Prostate gland (tissue), 2 donors: ENCODE results near the gene SCUBE1. TPM values are rescaled to one million over a fixed set of nuclear protein-coding genes. Genes with fewer than 3 reads are reported as not detected.

Experiments used
- DNase-seq: peaks from one replicate; pipeline ENCODE4 v3.0.0-alpha.2; 2019; ENCODE audit warnings: low spot score
- H3K27ac ChIP-seq, 2 donors: fragments of 200-600 bp; sonication (generic); 2 replicates each; pipeline ENCODE4 v1.5.1; 2017 to 2019
- H3K27me3 ChIP-seq: fragments of 200-600 bp; sonication (generic); replicated peaks from 2 replicates; pipeline ENCODE4 v1.5.1; 2019; ENCODE audit not compliant: insufficient read depth
- H3K36me3 ChIP-seq, 2 donors: fragments of 200-600 bp; sonication (generic); 1 replicate in 1 of 2; 2 replicates in 1 of 2; pipeline versions ENCODE4 v1.5.1 to v1.8.1; 2017 to 2019
- H3K4me1 ChIP-seq: fragments of 200-600 bp; sonication (generic); replicated peaks from 2 replicates; pipeline ENCODE4 v1.5.1; 2019
- H3K4me3 ChIP-seq, 2 donors: fragments of 200-600 bp; sonication (generic); 2 replicates each; pipeline ENCODE4 v1.5.1; 2017 to 2019
- H3K9me3 ChIP-seq: fragments of 200-600 bp; sonication (generic); 2 replicates; pipeline ENCODE4 v1.5.1; 2017
- POLR2A ChIP-seq: fragments of 450-650 bp; IDR thresholded peaks from one replicate; pipeline ENCODE4 v1.6.1; 2016; ENCODE audit warnings: antibody characterized with exemption, mild to moderate bottlenecking
- POLR2AphosphoS5 ChIP-seq: sonication (generic); formaldehyde crosslinking; IDR thresholded peaks from one replicate; pipeline ENCODE4 v1.6.1; 2017; ENCODE audit warnings: antibody characterized with exemption
- WGBS: methylation state at CpG from one replicate; pipeline ENCODE4 v1.1.5; 2018; 5-methylcytosine and 5-hydroxymethylcytosine counted together
- intact Hi-C: fragments of 100-400 bp; cut with DNase I; formaldehyde crosslinking; loops from one replicate; pipeline ENCODE4 v1.14.2; 2022
- total RNA-seq, 2 donors: library from RNA; depleted of rRNA; stranded (reverse); fragments of >200 nt; gene quantifications; one replicate each; pipeline ENCODE4 v1.1.0, GENCODE V29; 2016
- TF ChIP-seq, protein P1 (sequence below), 4 experiments: fragments of 200-600 bp in 2 of 4; fragments of 450-650 bp in 2 of 4; sonication (generic) in 2 of 4; IDR thresholded peaks; 1 replicate in 3 of 4; 2 replicates in 1 of 4; pipeline ENCODE4 v1.5.1; 2016 to 2019; ENCODE audit warnings: antibody characterized with exemption in 4 of 4, mild to moderate bottlenecking in 2 of 4, moderate library complexity in 2 of 4

Gene SCUBE1
- total RNA-seq, 2 donors from 2014 or later: 0.68 to 23.5 TPM

DNA sequence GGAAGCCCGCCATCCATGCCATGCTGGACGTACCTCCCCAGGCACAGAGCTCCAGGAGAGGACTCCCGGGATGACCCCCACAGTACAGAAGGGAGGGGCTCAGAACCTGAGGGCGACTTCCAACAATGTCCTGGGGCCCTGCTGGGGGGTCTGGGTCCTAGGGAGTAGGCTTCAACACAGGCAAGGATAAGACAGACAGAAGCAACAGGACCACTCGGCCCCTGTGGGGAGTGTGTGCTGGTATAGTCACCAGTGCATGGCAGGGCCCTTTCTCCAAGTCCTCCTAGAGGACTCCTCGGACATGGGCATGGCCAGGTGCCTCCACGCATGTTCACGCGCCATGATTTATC is 173.1 kb downstream of the SCUBE1 start:
- intact Hi-C loops: no loop called here
- DNase-seq: no peak
- H3K27me3 ChIP-seq: no peaks in the 10 kb centered on the region
- no peak for TF ChIP-seq POLR2AphosphoS5
- TF ChIP-seq, protein P1, sequence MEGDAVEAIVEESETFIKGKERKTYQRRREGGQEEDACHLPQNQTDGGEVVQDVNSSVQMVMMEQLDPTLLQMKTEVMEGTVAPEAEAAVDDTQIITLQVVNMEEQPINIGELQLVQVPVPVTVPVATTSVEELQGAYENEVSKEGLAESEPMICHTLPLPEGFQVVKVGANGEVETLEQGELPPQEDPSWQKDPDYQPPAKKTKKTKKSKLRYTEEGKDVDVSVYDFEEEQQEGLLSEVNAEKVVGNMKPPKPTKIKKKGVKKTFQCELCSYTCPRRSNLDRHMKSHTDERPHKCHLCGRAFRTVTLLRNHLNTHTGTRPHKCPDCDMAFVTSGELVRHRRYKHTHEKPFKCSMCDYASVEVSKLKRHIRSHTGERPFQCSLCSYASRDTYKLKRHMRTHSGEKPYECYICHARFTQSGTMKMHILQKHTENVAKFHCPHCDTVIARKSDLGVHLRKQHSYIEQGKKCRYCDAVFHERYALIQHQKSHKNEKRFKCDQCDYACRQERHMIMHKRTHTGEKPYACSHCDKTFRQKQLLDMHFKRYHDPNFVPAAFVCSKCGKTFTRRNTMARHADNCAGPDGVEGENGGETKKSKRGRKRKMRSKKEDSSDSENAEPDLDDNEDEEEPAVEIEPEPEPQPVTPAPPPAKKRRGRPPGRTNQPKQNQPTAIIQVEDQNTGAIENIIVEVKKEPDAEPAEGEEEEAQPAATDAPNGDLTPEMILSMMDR (IDR thresholded peaks at IDR 0.05): no peak
- TF ChIP-seq POLR2A: no peak
- H3K4me3 ChIP-seq: no peak overlapping the region
- no peak overlapping the region for H3K27ac ChIP-seq
- 87% methylated on average over 9 of the region's 9 CpGs for WGBS
- no peaks in the 10 kb centered on the region for H3K4me1 ChIP-seq
- H3K9me3 ChIP-seq: no peaks in the 10 kb centered on the region
- H3K36me3 ChIP-seq: peaks cover 7 to 9% of the 10 kb centered on the region in 2 donors

DNA sequence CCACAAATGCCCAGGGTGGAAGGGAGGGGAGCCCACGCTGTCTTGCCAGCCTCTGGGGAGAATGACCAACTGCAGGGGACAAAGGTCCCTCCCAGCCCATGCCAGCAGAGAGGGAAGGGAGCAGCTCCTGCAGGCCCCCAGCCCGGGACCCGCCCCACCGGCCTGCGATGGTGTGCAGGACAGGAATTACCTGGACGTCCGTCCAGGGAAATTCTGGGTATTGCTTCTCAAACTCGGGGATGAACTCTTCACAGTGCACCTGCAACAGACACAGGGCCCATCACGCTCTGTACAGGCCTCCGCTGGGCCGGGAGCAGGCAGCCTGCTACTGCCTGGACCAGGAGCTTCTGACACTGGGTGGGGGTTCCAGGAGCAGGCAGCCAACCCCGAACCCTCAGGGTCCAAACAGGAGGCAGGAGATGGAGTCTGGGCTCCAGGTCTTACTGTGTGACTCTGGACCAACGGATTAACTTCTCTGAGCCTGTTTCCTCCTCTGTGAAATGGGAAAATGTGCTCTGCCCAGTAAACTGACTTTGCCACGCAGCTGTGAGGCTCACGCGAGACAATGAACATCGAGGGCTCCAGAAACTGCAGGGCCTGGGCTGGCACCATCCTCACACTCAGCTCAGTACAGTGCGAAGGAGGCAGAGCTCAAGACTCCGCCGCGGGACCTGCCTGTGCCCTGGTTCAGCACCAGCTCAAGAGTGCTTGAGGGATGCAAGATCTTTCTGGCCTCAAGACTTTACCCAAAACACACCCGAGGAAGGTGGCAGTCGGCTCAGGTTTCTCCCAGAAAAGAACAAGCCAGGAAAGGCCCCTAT is 173.7 kb downstream of the SCUBE1 start:
- Histone ChIP-seq H3K9me3 (no peaks in the 10 kb centered on the region), H3K4me3 (no peak overlapping the region), H3K36me3 (peaks cover 7 to 9% of the 10 kb centered on the region in 2 donors), H3K4me1 (peaks cover 4% of the 10 kb centered on the region), H3K27ac (no peak overlapping the region), H3K27me3 (no peaks in the 10 kb centered on the region)
- TF ChIP-seq POLR2AphosphoS5 (no peak), POLR2A (no peak)
- TF ChIP-seq, protein P1 (IDR thresholded peaks at IDR 0.05): no peak
- intact Hi-C loops: no loop called here
- WGBS: 86% methylated on average over 23 of the region's 23 CpGs
- DNase-seq: no peak

DNA sequence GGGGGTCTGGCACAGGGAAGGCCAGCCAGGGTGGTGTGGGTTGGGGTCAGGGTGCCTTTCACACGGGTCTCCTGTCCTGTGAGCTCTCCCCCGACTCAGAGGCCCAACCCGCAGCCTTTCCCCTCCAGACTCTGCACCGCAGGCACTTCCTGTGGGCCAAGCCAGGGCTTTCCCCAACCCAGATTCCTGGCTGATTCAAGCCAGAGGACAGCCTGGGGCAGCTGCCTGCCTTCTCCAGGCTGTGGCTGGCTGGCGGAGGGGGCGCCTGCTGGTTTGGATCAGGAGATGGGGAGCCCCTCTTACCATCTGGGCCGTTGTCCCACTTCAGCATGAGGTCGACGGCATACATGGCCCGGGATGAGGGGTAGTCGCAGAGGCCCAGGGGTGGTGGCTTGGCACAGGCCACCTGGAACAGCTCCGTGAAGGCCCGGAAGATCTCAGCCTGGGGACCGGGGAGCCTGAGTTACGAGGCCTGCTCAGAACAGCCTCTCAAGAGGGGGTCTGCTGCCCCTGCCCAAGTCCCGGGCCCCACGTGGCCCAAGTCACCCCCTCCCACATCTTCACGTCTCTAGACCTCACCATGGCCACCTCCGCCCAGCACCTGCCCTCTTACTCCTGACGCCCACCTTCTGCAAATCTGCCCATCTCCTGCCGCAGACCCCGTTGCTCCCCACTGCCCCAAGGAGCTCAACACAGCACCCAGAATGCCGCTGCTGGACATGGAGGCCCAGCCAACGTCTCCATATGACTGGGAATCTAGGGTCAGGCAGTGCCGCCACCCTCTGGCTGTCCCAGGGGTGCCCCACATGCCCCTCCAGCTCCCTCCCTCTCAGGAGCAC is 174.5 kb downstream of the SCUBE1 start:
- TF ChIP-seq POLR2A (no peak), POLR2AphosphoS5 (no peak)
- TF ChIP-seq, protein P1 (IDR thresholded peaks at IDR 0.05): no peak
- no peaks in the 10 kb centered on the region for H3K9me3 ChIP-seq

DNA sequence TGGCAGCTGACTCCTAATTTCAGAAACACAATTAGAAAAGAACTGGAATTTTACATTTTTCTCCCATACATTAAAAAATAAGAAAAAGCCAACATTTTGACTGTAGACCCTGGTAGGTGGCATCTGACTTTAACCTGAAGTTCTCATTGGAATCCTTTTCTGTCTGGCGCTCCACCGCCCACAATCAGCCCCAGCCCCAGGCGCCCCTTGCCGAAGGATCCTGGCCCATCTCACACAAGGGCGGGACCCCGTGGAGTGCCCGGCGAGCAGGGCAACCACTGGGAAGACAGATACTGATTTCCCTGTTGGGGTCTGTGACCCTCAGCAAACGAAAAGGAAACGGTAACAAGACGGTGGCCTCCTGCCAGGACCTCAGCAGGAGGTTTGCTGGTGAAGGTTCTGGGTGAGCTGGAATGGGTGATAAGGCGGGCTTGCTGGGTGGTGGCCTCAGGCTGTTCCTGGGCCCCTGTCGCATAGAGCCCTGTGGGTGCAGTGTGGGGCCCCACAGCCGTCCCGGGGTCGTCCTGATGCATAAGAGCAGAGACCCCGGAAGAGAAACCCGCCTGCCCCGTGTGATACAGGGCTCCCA is 176.1 kb downstream of the SCUBE1 start:
- 89% methylated on average over 19 of the region's 19 CpGs for WGBS
- Histone ChIP-seq H3K9me3 (no peaks in the 10 kb centered on the region), H3K27ac (no peak overlapping the region), H3K27me3 (no peaks in the 10 kb centered on the region), H3K36me3 (peaks cover 0 to 7% of the 10 kb centered on the region in 2 donors), H3K4me1 (peaks cover 4% of the 10 kb centered on the region), H3K4me3 (no peak overlapping the region)
- intact Hi-C loops: no loop called here
- TF ChIP-seq, protein P1 (IDR thresholded peaks at IDR 0.05): no peak
- TF ChIP-seq POLR2A: no peak
- no peak for TF ChIP-seq POLR2AphosphoS5
- DNase-seq: no peak

More for the DNA sequence above, 174.5 kb downstream of the SCUBE1 start:
- Histone ChIP-seq H3K36me3 (peaks cover 4 to 7% of the 10 kb centered on the region in 2 donors), H3K4me1 (peaks cover 4% of the 10 kb centered on the region), H3K27ac (no peak overlapping the region), H3K4me3 (no peak overlapping the region), H3K27me3 (no peaks in the 10 kb centered on the region)
- intact Hi-C loops: no loop called here
- 88% methylated on average over 25 of the region's 25 CpGs for WGBS
- DNase-seq: no peak
